ENCODE data around the gene FLT3.

FLT3 gene

DNA sequence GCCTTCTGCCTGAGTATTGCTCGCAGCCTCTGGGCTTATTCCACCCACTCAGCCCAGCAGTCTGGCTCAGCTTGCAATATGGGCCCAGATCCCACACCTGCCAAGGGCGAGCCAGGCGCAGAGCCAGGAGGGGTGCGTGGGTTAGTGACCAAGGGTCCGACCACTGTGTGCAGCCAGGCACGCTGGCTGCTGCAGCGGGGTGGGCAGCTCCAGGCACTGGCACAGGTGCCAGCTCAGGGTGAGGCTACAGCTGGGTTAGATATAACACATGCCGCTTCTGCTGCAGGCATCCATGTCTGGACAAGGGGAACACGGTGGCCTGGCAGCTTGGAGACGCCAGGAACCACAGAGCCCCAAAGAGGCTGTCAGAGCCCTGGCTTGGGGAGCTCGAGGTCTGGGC lies 99.3 kb downstream of the FLT3 start:
- H2BK120ac ChIP-seq (ENCODE audit: low read depth, low read length): no peak overlapping the region
- no peak overlapping the region for H2BK12ac ChIP-seq (ENCODE audit: low read length)
- no peaks in the 10 kb centered on the region for H3K4me1 ChIP-seq (ENCODE audit: control insufficient read depth in 2 of 2, insufficient read depth in 1 of 2, low read depth in 1 of 2, low read length in 2 of 2)
- H4K8ac ChIP-seq (ENCODE audit: low read depth, low read length): no peak overlapping the region
- DNase-seq (ENCODE audit: low spot score): no peak
- no peak overlapping the region for H4K91ac ChIP-seq (ENCODE audit: low read depth, low read length, poor library complexity)
- no peaks in the 10 kb centered on the region for H3K27me3 ChIP-seq (ENCODE audit: control insufficient read depth in 3 of 3, insufficient read depth in 3 of 3, low read depth in 1 of 3, low read length in 3 of 3)
- no peaks in the 10 kb centered on the region for H3K9me3 ChIP-seq (replicated peaks in 1 of 2; ENCODE audit: control insufficient read depth in 2 of 2, insufficient read depth in 1 of 2, low read depth in 1 of 2, low read length in 2 of 2)
- H3K27ac ChIP-seq (replicated peaks; ENCODE audit: low read length): no peak overlapping the region
- no peak overlapping the region for H2BK15ac ChIP-seq (ENCODE audit: low read length)
- H2BK5ac ChIP-seq (ENCODE audit: low read length): no peak overlapping the region
- no peak overlapping the region for H3K23ac ChIP-seq (ENCODE audit: low read depth, low read length, poor library complexity)
- H3K4me3 ChIP-seq (ENCODE audit: low read length in 2 of 2): no peak overlapping the region
- H3K79me1 ChIP-seq (ENCODE audit: low read depth, low read length): no peaks in the 10 kb centered on the region
- WGBS, 2 donors (ENCODE audit: extremely low coverage in 2 of 2, insufficient read length in 2 of 2, insufficient replicate concordance in 1 of 2): no CpG with 5 or more reads among the region's 11 CpGs
- no peak overlapping the region for H3K4me2 ChIP-seq (ENCODE audit: insufficient read depth, low read length, poor library complexity, severe bottlenecking)
- H3K14ac ChIP-seq (ENCODE audit: low read length): no peak overlapping the region
- no peak overlapping the region for H2AFZ ChIP-seq (ENCODE audit: low read length)
- no peak overlapping the region for H3K9ac ChIP-seq (ENCODE audit: low read depth, low read length, poor library complexity)
- H3K18ac ChIP-seq (ENCODE audit: low read length): no peak overlapping the region
- no peaks in the 10 kb centered on the region for H3K36me3 ChIP-seq (replicated peaks in 1 of 2; ENCODE audit: control insufficient read depth in 2 of 2, insufficient read depth in 2 of 2, low read length in 2 of 2)
- H2AK5ac ChIP-seq (ENCODE audit: low read depth, low read length): no peak overlapping the region
- no peak overlapping the region for H3K4ac ChIP-seq (ENCODE audit: low read length)

GRCh38 chr13:28000567-28000966 lies 99.8 kb downstream of the FLT3 start:
- no peak overlapping the region for H2BK12ac ChIP-seq (ENCODE audit: low read length)
- no peaks in the 10 kb centered on the region for H3K36me3 ChIP-seq (replicated peaks in 1 of 2; ENCODE audit: control insufficient read depth in 2 of 2, insufficient read depth in 2 of 2, low read length in 2 of 2)
- no peak overlapping the region for H2AFZ ChIP-seq (ENCODE audit: low read length)
- no peak overlapping the region for H3K4ac ChIP-seq (ENCODE audit: low read length)
- H3K79me1 ChIP-seq (ENCODE audit: low read depth, low read length): no peaks in the 10 kb centered on the region
- no peak overlapping the region for H3K23ac ChIP-seq (ENCODE audit: low read depth, low read length, poor library complexity)
- H3K27ac ChIP-seq (replicated peaks; ENCODE audit: low read length): no peak overlapping the region
- no peak overlapping the region for H4K8ac ChIP-seq (ENCODE audit: low read depth, low read length)
- no peak overlapping the region for H4K91ac ChIP-seq (ENCODE audit: low read depth, low read length, poor library complexity)
- H2BK5ac ChIP-seq (ENCODE audit: low read length): no peak overlapping the region
- no peaks in the 10 kb centered on the region for H3K27me3 ChIP-seq (ENCODE audit: control insufficient read depth in 3 of 3, insufficient read depth in 3 of 3, low read depth in 1 of 3, low read length in 3 of 3)
- H2AK5ac ChIP-seq (ENCODE audit: low read depth, low read length): no peak overlapping the region
- no peak overlapping the region for H2BK120ac ChIP-seq (ENCODE audit: low read depth, low read length)
- H3K9me3 ChIP-seq (replicated peaks in 1 of 2; ENCODE audit: control insufficient read depth in 2 of 2, insufficient read depth in 1 of 2, low read depth in 1 of 2, low read length in 2 of 2): no peaks in the 10 kb centered on the region
- H3K4me3 ChIP-seq (ENCODE audit: low read length in 2 of 2): no peak overlapping the region
- no peak overlapping the region for H3K4me2 ChIP-seq (ENCODE audit: insufficient read depth, low read length, poor library complexity, severe bottlenecking)
- H3K14ac ChIP-seq (ENCODE audit: low read length): no peak overlapping the region
- WGBS, 2 donors (ENCODE audit: extremely low coverage in 2 of 2, insufficient read length in 2 of 2, insufficient replicate concordance in 1 of 2): no CpG with 5 or more reads among the region's 5 CpGs
- no peak overlapping the region for H3K18ac ChIP-seq (ENCODE audit: low read length)
- no peak overlapping the region for H2BK15ac ChIP-seq (ENCODE audit: low read length)
- H3K4me1 ChIP-seq (ENCODE audit: control insufficient read depth in 2 of 2, insufficient read depth in 1 of 2, low read depth in 1 of 2, low read length in 2 of 2): no peaks in the 10 kb centered on the region
- H3K9ac ChIP-seq (ENCODE audit: low read depth, low read length, poor library complexity): no peak overlapping the region
- no peak for DNase-seq (ENCODE audit: low spot score)

DNA sequence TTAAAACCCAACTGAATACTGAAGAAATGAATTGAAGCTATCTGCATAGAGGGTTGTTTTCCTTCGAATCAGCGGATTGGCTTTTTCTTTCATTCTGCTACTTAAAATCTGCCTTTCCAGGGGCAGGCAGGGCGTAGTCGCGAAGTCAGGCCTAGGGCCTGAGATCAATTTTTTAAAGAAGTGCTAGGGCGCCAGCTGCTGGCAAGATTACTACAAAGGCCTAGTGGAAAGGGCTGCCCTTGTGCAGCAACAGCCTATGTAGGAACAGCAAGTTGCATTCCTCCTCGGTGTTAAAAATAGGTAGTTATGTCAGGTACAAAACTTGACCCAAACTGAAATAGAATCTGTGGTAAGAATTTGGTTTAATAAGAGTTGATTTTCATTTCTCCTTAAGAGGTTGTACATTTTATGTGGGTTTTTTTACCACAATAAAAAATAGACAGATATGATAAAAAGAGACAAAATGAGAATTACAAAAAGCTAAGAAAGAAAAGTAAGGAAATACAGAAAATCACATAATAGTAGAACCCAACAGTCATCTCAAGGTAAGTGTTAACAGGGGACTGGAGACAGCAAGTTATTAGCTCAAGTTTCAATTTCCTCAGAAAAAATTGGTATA lies 102.4 kb downstream of the FLT3 start:
- no peaks in the 10 kb centered on the region for H3K36me3 ChIP-seq (replicated peaks in 1 of 2; ENCODE audit: control insufficient read depth in 2 of 2, insufficient read depth in 2 of 2, low read length in 2 of 2)
- H2BK120ac ChIP-seq (ENCODE audit: low read depth, low read length): no peak overlapping the region
- H3K79me1 ChIP-seq (ENCODE audit: low read depth, low read length): no peaks in the 10 kb centered on the region
- H3K14ac ChIP-seq (ENCODE audit: low read length): no peak overlapping the region
- no peaks in the 10 kb centered on the region for H3K4me1 ChIP-seq (ENCODE audit: control insufficient read depth in 2 of 2, insufficient read depth in 1 of 2, low read depth in 1 of 2, low read length in 2 of 2)
- H3K18ac ChIP-seq (ENCODE audit: low read length): no peak overlapping the region
- H2AK5ac ChIP-seq (ENCODE audit: low read depth, low read length): no peak overlapping the region
- H2BK5ac ChIP-seq (ENCODE audit: low read length): no peak overlapping the region
- no peak overlapping the region for H3K4me3 ChIP-seq (ENCODE audit: low read length in 2 of 2)
- H2BK15ac ChIP-seq (ENCODE audit: low read length): no peak overlapping the region
- no peak overlapping the region for H3K4ac ChIP-seq (ENCODE audit: low read length)
- no CpG with 5 or more reads among the region's 7 CpGs for WGBS, 2 donors (ENCODE audit: extremely low coverage in 2 of 2, insufficient read length in 2 of 2, insufficient replicate concordance in 1 of 2)
- no peak overlapping the region for H4K91ac ChIP-seq (ENCODE audit: low read depth, low read length, poor library complexity)
- H3K27me3 ChIP-seq (ENCODE audit: control insufficient read depth in 3 of 3, insufficient read depth in 3 of 3, low read depth in 1 of 3, low read length in 3 of 3): no peaks in the 10 kb centered on the region
- H3K9ac ChIP-seq (ENCODE audit: low read depth, low read length, poor library complexity): no peak overlapping the region
- no peak for DNase-seq (ENCODE audit: low spot score)
- no peak overlapping the region for H3K4me2 ChIP-seq (ENCODE audit: insufficient read depth, low read length, poor library complexity, severe bottlenecking)
- H2BK12ac ChIP-seq (ENCODE audit: low read length): no peak overlapping the region
- H2AFZ ChIP-seq (ENCODE audit: low read length): no peak overlapping the region
- H3K27ac ChIP-seq (replicated peaks; ENCODE audit: low read length): no peak overlapping the region
- H3K23ac ChIP-seq (ENCODE audit: low read depth, low read length, poor library complexity): no peak overlapping the region
- no peaks in the 10 kb centered on the region for H3K9me3 ChIP-seq (replicated peaks in 1 of 2; ENCODE audit: control insufficient read depth in 2 of 2, insufficient read depth in 1 of 2, low read depth in 1 of 2, low read length in 2 of 2)
- no peak overlapping the region for H4K8ac ChIP-seq (ENCODE audit: low read depth, low read length)

DNA sequence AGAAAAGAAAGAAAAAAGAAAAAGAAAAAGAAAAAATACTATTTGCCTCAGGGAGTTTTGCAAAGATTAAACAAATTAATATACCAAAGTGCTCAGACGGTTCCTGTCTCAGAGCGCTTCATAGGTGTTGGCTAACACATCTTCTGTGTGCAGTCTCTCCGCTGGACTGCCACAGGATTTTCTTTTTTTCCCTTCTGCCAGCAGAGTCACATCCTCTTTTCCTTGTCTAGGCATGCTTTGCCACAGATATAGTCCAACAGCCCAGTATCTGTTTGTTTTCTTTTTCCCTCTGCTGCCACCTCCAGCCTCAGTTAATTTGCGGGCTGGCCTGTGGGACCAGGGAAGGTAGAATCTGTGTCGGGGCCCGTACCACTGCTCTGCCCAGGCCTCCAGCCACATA lies 108.5 kb downstream of the FLT3 start:
- Histone ChIP-seq H3K9me3 (replicated peaks in 1 of 2; ENCODE audit: control insufficient read depth in 2 of 2, insufficient read depth in 1 of 2, low read depth in 1 of 2, low read length in 2 of 2) (peaks cover 0 to 2% of the 10 kb centered on the region in 2 donors), H3K27ac (replicated peaks; ENCODE audit: low read length) (no peak overlapping the region), H3K14ac (ENCODE audit: low read length) (peak overlapping the region; percentile 14), H3K4me3 (ENCODE audit: low read length in 2 of 2) (no peak overlapping the region), H2BK5ac (ENCODE audit: low read length) (no peak overlapping the region), H3K9ac (ENCODE audit: low read depth, low read length, poor library complexity) (no peak overlapping the region), H3K36me3 (replicated peaks in 1 of 2; ENCODE audit: control insufficient read depth in 2 of 2, insufficient read depth in 2 of 2, low read length in 2 of 2) (no peaks in the 10 kb centered on the region), H3K27me3 (ENCODE audit: control insufficient read depth in 3 of 3, insufficient read depth in 3 of 3, low read depth in 1 of 3, low read length in 3 of 3) (peaks cover 0 to 4% (median 1%) of the 10 kb centered on the region in 3 experiments), H2AK5ac (ENCODE audit: low read depth, low read length) (peak overlapping the region; percentile 56), H3K4ac (ENCODE audit: low read length) (no peak overlapping the region), H3K4me1 (ENCODE audit: control insufficient read depth in 2 of 2, insufficient read depth in 1 of 2, low read depth in 1 of 2, low read length in 2 of 2) (no peaks in the 10 kb centered on the region), H3K79me1 (ENCODE audit: low read depth, low read length) (no peaks in the 10 kb centered on the region), H2BK12ac (ENCODE audit: low read length) (no peak overlapping the region), H3K18ac (ENCODE audit: low read length) (no peak overlapping the region), H4K91ac (ENCODE audit: low read depth, low read length, poor library complexity) (no peak overlapping the region), H2BK120ac (ENCODE audit: low read depth, low read length) (no peak overlapping the region), H2BK15ac (ENCODE audit: low read length) (peak overlapping the region; percentile 89), H3K4me2 (ENCODE audit: insufficient read depth, low read length, poor library complexity, severe bottlenecking) (no peak overlapping the region), H4K8ac (ENCODE audit: low read depth, low read length) (no peak overlapping the region), H3K23ac (ENCODE audit: low read depth, low read length, poor library complexity) (peak overlapping the region; percentile 65), H2AFZ (ENCODE audit: low read length) (no peak overlapping the region)
- no CpG with 5 or more reads among the region's 6 CpGs for WGBS, 2 donors (ENCODE audit: extremely low coverage in 2 of 2, insufficient read length in 2 of 2, insufficient replicate concordance in 1 of 2)
- no peak for DNase-seq (ENCODE audit: low spot score)
